ENCODE data around the gene R3HDML. TPM values are rescaled to one million over a fixed set of nuclear protein-coding genes. Genes with fewer than 3 reads are reported as not detected.

R3HDML gene
- total and polyA plus RNA-seq, 9 of the 15 experiments (the other 6 are each of a cell fraction or from before 2014, with no cell fraction given), result not detected

DNA sequence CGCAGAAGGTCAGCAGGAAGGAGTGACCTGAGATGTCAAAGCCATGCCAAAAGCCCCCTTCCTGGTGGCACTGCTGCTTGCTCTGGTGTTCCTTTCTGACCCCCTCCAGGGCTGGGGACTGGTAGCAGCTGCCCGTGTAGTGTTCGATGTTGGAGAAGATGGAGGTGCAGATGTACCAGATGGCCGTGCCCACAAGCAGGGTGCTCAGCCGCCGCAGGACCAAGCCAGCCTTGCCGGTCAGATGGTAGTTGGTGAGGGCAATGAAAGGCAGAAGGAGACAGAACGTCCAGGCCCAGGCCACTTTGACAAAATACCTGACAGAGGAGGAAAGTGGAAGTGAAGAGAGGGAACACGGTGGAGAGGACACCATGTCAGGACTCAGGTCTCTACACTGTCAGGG, 29.9 kb upstream of the R3HDML start:
- no peaks in the 10 kb centered on the region for H3K27me3 ChIP-seq (ENCODE audit: control insufficient read depth in 2 of 2, insufficient read depth in 2 of 2, low read length in 2 of 2)
- WGBS (ENCODE audit: insufficient coverage, low coverage, missing lambda C conversion rate), result 78% methylated on average over 9 of the region's 9 CpGs
- H3K4me3 ChIP-seq, result no peak overlapping the region
- FAIRE-seq (no peak), DNase-seq (ENCODE audit: extremely low read depth in 1 of 4, low spot score in 3 of 4) (no peak), ATAC-seq (no peak)
- H3K27ac ChIP-seq (ENCODE audit: extremely low read depth, low read depth, low read length), result no peak overlapping the region
- H3K4me2 ChIP-seq (ENCODE audit: insufficient read depth, low read length), result no peak overlapping the region
- peaks cover 4% of the 10 kb centered on the region for H3K9me1 ChIP-seq (ENCODE audit: control insufficient read depth, insufficient read depth, low read length)
- peak overlapping the region in 1 of 2 experiments; percentile 26; a peak in 1 of 4 replicates for H3K9ac ChIP-seq (ENCODE audit: insufficient read depth in 1 of 2, low read depth in 2 of 2, low read length in 2 of 2)
- H3K36me3 ChIP-seq (ENCODE audit: control insufficient read depth, insufficient read depth, low read length), result no peaks in the 10 kb centered on the region
- no peaks in the 10 kb centered on the region for H3K79me2 ChIP-seq (ENCODE audit: control insufficient read depth, insufficient read depth, low read length)
- peaks cover 14 to 15% of the 10 kb centered on the region in 2 experiments for H3K4me1 ChIP-seq (replicated peaks in 1 of 2; ENCODE audit: control insufficient read depth in 2 of 2, insufficient read depth in 2 of 2, low read length in 2 of 2)
- no TSS peak for BruUV-seq (replicated peaks)
- intact Hi-C loops (cut with micrococcal nuclease), result no loop called here
- no peak overlapping the region for H2AFZ ChIP-seq (ENCODE audit: low read depth, low read length)
- no peaks in the 10 kb centered on the region for H4K20me1 ChIP-seq (replicated peaks; ENCODE audit: control insufficient read depth, insufficient read depth, low read length)
- ChIA-PET CTCF (ENCODE audit: low intra/inter-chr PET ratio) (no interaction called here), POLR2A (no interaction called here)
- H3K9me3 ChIP-seq (replicated peaks; ENCODE audit: control insufficient read depth, insufficient read depth, low read depth, low read length), result no peaks in the 10 kb centered on the region
- in situ Hi-C loops (cut with MboI), result no loop called here
- TF ChIP-seq, protein P1, sequence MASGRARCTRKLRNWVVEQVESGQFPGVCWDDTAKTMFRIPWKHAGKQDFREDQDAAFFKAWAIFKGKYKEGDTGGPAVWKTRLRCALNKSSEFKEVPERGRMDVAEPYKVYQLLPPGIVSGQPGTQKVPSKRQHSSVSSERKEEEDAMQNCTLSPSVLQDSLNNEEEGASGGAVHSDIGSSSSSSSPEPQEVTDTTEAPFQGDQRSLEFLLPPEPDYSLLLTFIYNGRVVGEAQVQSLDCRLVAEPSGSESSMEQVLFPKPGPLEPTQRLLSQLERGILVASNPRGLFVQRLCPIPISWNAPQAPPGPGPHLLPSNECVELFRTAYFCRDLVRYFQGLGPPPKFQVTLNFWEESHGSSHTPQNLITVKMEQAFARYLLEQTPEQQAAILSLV (tag; IDR thresholded peaks at IDR 0.05), result no peak
- TF ChIP-seq CSDE1 (IDR thresholded peaks at IDR 0.05), result no peak
- TF ChIP-seq ESRRB (CRISPR knock-in tag; IDR thresholded peaks at IDR 0.05; ENCODE audit: borderline replicate concordance), result no peak
- no peak for TF ChIP-seq ZSCAN32 (CRISPR knock-in tag; IDR thresholded peaks at IDR 0.05)
- no peak for TF ChIP-seq THRAP3 (IDR thresholded peaks at IDR 0.05; ENCODE audit: borderline replicate concordance)
- no peak for TF ChIP-seq CREM (IDR thresholded peaks at IDR 0.05; ENCODE audit: low read depth)
- no peak for TF ChIP-seq ZNF785 (CRISPR knock-in tag; IDR thresholded peaks at IDR 0.05)
- TF ChIP-seq, protein P2, sequence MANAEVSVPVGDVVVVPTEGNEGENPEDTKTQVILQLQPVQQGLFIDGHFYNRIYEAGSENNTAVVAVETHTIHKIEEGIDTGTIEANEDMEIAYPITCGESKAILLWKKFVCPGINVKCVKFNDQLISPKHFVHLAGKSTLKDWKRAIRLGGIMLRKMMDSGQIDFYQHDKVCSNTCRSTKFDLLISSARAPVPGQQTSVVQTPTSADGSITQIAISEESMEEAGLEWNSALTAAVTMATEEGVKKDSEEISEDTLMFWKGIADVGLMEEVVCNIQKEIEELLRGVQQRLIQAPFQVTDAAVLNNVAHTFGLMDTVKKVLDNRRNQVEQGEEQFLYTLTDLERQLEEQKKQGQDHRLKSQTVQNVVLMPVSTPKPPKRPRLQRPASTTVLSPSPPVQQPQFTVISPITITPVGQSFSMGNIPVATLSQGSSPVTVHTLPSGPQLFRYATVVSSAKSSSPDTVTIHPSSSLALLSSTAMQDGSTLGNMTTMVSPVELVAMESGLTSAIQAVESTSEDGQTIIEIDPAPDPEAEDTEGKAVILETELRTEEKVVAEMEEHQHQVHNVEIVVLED (CRISPR knock-in tag; IDR thresholded peaks at IDR 0.05), result no peak
- TF ChIP-seq, protein P3, sequence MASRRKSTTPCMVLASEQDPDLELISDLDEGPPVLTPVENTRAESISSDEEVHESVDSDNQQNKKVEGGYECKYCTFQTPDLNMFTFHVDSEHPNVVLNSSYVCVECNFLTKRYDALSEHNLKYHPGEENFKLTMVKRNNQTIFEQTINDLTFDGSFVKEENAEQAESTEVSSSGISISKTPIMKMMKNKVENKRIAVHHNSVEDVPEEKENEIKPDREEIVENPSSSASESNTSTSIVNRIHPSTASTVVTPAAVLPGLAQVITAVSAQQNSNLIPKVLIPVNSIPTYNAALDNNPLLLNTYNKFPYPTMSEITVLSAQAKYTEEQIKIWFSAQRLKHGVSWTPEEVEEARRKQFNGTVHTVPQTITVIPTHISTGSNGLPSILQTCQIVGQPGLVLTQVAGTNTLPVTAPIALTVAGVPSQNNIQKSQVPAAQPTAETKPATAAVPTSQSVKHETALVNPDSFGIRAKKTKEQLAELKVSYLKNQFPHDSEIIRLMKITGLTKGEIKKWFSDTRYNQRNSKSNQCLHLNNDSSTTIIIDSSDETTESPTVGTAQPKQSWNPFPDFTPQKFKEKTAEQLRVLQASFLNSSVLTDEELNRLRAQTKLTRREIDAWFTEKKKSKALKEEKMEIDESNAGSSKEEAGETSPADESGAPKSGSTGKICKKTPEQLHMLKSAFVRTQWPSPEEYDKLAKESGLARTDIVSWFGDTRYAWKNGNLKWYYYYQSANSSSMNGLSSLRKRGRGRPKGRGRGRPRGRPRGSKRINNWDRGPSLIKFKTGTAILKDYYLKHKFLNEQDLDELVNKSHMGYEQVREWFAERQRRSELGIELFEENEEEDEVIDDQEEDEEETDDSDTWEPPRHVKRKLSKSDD (conservative IDR thresholded peaks at IDR 0.05; ENCODE audit: low read length), result no peak
- TF ChIP-seq, protein P4, sequence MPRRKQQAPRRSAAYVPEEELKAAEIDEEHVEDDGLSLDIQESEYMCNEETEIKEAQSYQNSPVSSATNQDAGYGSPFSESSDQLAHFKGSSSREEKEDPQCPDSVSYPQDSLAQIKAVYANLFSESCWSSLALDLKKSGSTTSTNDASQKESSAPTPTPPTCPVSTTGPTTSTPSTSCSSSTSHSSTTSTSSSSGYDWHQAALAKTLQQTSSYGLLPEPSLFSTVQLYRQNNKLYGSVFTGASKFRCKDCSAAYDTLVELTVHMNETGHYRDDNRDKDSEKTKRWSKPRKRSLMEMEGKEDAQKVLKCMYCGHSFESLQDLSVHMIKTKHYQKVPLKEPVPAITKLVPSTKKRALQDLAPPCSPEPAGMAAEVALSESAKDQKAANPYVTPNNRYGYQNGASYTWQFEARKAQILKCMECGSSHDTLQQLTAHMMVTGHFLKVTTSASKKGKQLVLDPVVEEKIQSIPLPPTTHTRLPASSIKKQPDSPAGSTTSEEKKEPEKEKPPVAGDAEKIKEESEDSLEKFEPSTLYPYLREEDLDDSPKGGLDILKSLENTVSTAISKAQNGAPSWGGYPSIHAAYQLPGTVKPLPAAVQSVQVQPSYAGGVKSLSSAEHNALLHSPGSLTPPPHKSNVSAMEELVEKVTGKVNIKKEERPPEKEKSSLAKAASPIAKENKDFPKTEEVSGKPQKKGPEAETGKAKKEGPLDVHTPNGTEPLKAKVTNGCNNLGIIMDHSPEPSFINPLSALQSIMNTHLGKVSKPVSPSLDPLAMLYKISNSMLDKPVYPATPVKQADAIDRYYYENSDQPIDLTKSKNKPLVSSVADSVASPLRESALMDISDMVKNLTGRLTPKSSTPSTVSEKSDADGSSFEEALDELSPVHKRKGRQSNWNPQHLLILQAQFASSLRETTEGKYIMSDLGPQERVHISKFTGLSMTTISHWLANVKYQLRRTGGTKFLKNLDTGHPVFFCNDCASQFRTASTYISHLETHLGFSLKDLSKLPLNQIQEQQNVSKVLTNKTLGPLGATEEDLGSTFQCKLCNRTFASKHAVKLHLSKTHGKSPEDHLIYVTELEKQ (CRISPR knock-in tag; IDR thresholded peaks at IDR 0.05), result no peak
- no peak for TF ChIP-seq ZNF696 (CRISPR knock-in tag; conservative IDR thresholded peaks at IDR 0.05)
- no peak for TF ChIP-seq POLR2B (IDR thresholded peaks at IDR 0.05; ENCODE audit: low read depth, partially characterized antibody)
- TF ChIP-seq ZNF140 (CRISPR knock-in tag; IDR thresholded peaks at IDR 0.05), result no peak

All from K562 (cell line).